Middle frontal gyrus (tissue), 1 donor: ENCODE measurements around the gene RGL2.
A peak's percentile ranks its signal among the peaks of the same experiment; 100 is the strongest.
"Not testable (repeated sequence)": the region's sequence is repeated elsewhere in the genome, so short reads cannot be mapped to it uniquely, and the experiment has no call there.

Experiments used
- DNase-seq: peaks from one replicate; pipeline ENCODE4 v3.0.0-alpha.2; 2015; ENCODE audit warnings: low spot score; ENCODE audit errors: extremely low spot score

Gene RGL2

DNA sequence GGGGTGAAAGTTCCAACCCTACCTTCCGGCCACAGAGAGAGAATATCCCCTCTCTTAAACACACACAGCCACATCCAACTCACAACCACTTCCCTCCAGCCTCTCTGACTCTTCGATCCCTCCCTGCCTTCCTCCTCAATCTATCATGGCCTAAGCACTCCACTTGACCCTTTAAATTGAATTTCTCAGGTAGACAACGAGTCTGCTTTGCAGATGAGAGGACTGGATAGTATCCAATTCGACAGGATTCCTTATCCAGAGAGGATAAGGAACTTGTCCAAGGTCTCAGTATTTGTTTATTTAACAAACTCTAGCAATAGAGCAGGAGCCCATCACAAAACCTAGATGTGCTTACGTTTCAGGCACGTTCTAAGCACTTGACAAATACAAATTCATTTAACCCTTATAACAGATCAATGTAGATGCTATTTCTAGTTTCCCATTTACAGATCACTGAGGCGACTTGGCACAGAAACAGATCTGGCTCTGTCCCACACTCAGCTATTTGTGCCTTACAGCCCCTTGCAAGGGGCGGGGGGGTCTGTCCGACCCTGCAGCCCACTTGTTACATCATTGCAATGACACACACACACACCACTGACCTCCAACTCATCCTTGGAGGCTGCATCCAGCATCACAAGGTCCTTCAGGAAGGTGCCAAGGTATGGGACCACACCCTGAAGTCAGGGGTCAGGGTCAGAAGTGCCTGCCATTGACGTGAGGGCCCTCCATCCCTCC, 4.5 kb downstream of the RGL2 start:
- DNase-seq: no peak

DNA sequence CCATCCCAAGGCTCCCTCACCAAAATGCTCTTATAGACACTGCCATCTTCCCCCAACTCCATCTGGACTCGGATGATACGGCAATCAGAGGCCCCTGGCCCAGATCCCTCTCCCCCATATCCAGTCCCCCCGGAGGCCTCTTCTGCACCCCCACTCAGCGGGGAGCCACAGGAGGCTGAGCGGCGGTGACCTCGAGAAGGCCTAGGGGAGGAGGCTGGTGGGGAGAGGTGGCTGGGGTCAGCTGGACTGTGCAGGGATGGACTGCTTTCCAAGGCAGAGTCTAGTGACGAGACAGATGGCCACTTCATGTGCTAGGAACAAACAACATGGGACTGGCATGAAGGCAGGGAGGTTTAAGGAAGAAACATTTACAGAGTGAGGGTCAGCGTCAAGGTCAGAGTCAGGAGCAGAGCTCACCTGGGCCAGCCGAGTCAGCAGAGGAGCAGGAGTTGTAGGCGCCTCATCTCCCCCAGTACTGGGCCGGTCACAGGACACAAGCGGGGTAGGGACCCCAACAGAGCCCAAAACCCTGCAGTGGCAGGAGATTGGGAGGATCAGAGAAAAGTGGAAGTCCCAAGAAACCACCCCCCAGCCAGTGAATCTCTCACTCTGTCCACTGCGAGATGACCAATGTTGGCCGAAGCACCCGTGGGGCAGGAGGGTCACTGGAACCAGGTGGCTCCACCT, 5.6 kb downstream of the RGL2 start:
- DNase-seq: no peak

DNA sequence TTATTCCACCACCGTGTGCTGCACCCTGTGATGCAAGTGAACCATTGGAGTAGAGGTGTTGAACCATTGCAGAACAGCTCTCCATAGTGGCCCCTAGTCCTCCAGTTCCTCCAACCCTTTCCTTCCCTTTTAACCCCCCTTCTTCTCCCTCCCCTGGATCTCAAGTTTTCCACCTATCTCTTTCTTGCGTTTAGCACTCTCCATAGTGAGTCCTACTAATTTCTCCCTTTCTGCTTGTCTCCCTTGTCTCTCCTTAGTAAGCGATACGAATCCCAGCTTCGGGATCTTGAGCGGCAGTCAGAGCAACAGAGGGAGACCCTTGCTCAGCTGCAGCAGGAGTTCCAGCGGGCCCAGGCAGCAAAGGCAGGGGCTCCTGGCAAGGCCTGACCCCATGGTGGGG, 8.3 kb downstream of the RGL2 start:
- DNase-seq: no peak

- no peak for DNase-seq
These were observed 8.9 kb downstream of the RGL2 start for GRCh38 chr6:33289784-33290315.

DNA sequence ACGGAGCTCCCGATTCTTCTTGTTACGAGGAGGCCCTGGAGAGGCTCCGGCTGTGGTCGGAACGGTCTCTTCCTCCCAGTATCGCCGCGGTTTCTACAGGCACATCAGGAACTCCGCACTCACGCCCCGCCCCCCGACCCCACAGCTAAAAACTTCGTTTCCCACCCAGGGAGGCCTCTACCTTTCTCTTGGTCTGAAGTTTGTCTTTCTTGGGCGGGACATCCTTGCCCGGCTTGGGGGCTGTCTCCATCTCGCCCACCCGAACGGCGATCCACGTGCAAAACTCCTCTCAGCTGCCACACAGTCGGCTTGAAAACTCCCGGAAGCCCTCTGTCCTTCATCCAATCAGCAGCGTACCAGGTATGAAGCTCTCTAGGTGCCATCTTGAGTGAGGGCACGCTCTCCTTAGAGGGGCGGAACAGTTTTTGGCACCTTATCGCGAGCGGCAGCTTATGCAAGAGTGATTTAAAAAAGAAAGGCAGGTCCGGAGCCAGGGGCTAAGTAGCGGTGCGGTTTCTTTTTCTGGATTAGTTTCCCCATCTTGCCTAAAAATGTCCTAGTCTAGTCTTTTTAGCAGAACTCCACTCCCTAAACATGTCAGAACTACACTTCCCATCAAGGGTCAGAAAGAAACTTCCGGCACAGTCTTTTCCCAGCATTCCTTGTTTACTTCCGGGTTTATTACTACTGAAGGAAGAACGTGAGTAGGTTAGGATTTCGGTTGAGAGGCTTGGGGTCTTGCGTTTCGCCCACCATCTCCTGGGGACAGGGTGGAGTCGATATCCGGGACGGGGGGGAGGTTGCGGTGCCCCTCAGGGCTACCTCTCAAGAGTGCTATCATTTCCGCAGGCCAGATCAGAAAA, 9.6 kb downstream of the RGL2 start, which contains the start of the genes PFDN6 and WDR46:
PFDN6 (plus strand) TSS at position 681 of the 863 bp plus-strand sequence. CDS start 256 bp downstream, outside the sequence.
WDR46 (minus strand) TSS at position 319 of the 863 bp plus-strand sequence; CDS start at position 250, 69 bp downstream.
- DNase-seq: peak; percentile 93

DNA sequence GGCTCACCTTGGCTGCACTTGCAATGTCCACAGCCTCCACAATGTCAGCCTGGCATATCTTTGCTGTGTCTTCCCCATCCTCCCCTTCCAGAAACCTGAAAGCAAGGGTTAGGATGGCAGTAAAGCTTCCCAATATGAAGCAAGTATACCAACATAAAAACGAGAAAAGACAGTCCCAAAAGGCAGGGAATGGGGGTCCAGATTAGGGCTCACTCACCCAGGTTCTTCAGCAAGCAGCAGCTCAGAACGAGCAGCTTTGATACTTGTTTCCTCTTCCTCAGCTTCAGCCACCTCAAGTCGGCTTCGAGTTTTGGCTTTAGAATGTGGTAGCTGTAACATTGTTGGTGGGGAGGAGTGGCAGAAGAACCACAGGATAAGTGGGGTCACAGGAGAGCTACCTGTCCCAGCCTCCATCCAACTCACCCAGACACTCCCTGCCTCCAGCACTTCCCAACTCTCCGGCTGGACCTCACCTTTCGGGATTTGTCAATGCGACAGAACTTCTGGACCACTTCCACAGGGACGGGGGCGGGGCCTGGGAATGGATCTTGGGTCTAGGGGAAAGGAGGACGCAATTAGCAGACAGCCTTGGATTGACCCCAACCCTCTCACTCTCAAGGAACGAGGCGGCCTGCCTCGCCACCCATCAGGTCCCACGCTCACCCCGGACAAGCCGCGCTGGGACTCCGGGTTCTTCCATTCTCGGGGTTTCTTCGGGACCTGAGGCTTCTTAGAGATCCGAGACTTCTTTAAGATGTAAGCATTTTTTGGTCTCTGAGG, 10.4 kb downstream of the RGL2 start:
- no peak for DNase-seq

DNA sequence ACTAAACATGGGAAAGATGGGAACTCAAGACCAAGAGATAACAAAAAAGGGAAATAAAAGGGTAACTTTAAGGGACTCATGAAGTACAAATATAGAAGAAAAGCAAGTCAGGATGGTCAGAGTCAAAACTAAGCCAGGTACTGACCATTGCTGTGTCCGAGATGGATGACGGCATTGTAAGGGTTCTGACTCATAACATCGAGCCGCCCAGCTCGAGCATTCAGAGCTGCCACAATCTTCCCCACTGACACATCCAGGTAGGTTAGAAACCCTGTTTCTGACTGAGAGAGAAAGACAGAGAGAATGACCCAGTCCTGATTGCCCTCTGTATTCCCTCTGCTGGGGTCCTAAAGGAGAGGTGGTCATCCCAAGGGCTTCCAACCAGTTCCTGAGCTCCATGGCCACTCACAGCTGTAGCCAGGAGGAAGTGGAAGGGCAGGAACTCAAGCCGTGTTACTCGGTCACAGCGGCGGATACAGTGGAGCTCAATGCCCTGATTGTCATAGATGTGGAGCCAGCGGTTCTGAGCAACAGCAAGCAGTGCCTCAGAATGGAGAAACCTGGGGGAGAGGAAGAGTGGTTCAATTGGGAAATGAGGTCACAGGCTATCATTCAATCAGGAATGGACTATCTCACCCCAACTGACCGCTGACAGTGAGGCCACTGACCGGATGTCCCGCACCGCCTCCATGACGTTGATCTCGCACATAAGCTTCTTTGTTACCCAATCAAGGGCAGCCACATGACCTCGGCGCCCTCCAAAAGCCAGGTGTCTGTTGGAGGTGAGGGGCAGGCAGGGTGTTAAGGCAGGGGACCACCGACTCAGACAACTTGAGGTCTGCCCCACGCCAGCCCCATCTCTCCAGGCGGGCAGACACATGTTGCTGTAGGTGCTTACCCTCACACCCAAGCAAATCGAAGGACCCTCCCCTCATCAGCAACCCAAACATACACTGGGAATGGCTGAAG, 11.5 kb downstream of the RGL2 start:
- no peak for DNase-seq

GRCh38 chr6:33285214-33285613, 13.5 kb downstream of the RGL2 start:
- not testable (repeated sequence) for DNase-seq

GRCh38 chr6:33280539-33280938, 18.2 kb downstream of the RGL2 start:
- DNase-seq: no peak

DNA sequence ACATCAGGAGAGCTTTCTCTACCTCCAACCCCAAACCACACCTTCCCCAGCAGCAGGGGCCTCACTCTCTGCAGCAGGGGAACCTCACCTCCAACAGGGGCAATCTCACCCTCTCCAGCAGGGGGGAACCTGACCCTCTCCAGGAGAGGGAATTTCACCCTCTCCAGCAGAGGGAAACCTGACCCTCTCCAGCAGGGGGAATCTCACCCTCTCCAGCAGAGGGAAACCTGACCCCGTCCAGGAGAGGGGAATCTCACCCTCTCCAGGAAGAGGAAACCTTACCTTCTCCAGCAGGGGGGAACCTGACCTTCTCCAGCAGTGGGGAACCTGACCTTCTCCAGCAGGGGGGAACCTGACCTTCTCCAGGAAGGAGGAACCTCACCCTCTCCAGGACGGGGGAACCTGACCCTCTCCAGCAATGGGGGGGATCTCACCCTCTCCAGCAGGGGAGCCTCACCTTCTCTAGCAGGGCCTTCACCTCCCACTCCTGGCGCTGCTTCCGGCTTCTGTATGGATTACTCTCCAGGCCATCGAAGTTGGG, 18.7 kb downstream of the RGL2 start:
- DNase-seq: no peak

- DNase-seq: no peak
These were observed 19.5 kb downstream of the RGL2 start for GRCh38 chr6:33279257-33279695.

- DNase-seq: no peak
These were observed 19.9 kb downstream of the RGL2 start for GRCh38 chr6:33278810-33279209.

GRCh38 chr6:33278392-33278741, 20.4 kb downstream of the RGL2 start:
- no peak for DNase-seq

DNA sequence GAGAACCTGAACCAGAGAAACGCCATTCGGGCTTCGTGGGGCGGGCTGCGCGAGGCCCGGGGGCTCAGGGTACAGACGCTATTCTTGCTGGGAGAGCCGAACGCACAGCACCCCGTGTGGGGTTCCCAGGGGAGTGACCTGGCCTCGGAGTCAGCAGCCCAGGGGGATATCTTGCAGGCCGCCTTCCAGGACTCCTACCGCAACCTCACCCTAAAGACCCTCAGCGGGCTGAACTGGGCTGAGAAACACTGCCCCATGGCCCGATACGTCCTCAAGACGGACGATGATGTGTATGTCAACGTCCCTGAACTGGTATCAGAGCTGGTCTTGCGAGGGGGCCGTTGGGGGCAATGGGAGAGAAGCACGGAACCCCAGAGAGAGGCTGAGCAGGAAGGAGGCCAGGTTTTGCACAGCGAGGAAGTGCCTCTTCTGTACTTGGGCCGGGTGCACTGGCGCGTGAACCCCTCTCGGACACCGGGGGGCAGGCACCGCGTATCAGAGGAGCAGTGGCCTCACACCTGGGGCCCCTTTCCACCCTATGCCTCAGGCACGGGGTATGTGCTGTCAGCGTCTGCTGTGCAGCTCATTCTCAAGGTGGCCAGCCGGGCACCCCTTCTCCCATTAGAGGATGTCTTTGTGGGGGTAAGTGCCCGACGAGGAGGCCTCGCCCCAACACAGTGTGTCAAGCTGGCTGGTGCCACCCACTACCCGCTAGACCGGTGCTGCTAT, 20.9 kb downstream of the RGL2 start:
- no peak for DNase-seq

GRCh38 chr6:33276864-33277662, 21.7 kb downstream of the RGL2 start, which contains the start of gene B3GALT4:
B3GALT4 (plus strand) TSS chr6:33277123; CDS start chr6:33277420, 297 bp downstream.
- DNase-seq: peak; percentile 6

GRCh38 chr6:33276581-33276863, 22.2 kb downstream of the RGL2 start:
- no peak for DNase-seq

GRCh38 chr6:33275795-33276580, 22.8 kb downstream of the RGL2 start:
- not testable (repeated sequence) for DNase-seq
